ENCODE data around the gene SS18L1. TPM values are rescaled to one million over a fixed set of nuclear protein-coding genes. Genes with fewer than 3 reads are reported as not detected.

The SS18L1 gene
- total RNA-seq, 1 experiment from 2014 or later, result 34.7 TPM

DNA sequence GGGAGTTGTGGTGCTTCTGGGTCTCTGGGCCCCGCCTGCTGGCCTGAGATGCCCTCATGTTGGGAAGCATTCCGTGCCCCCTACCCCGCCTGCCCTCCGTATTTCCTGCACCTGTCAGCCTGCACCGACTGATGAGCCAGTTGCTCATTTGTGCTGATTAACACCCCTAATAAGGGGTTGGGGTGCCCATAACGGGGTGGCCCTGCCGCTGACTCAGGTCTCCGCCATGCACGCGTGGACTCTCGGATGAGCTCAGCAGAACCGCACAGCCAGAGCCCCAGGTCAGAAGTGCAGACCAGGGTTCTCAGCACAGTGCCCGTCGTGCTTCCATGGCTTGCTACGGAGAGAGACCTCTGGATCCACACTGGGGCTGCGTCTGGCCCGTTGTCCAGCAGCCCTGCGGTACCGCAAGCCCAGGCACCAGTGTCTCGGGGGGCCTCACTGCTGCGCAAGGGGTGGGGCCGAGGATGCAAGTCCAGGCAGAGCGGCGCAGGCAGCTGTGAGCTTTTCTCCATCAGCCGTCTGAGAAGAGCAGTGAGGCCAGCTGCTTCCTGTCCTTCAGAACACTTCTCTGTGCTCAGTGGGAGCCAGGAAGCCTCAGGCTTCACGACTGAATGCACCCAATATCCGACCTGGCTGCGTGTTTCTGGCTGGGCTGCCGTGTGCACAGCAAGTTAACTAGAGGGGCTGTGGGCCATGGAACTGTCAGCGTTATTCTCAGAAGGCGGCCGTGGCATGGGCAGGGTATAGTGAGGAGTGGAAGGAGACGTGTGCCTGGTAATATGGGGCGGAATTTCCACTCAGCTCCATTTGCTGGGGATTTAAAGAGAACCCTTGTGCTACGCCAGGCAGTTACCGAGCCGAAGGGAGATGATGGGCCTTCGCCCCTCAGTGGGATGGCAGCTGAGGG is 57.9 kb downstream of the SS18L1 start:
- TF ChIP-seq, protein P1, sequence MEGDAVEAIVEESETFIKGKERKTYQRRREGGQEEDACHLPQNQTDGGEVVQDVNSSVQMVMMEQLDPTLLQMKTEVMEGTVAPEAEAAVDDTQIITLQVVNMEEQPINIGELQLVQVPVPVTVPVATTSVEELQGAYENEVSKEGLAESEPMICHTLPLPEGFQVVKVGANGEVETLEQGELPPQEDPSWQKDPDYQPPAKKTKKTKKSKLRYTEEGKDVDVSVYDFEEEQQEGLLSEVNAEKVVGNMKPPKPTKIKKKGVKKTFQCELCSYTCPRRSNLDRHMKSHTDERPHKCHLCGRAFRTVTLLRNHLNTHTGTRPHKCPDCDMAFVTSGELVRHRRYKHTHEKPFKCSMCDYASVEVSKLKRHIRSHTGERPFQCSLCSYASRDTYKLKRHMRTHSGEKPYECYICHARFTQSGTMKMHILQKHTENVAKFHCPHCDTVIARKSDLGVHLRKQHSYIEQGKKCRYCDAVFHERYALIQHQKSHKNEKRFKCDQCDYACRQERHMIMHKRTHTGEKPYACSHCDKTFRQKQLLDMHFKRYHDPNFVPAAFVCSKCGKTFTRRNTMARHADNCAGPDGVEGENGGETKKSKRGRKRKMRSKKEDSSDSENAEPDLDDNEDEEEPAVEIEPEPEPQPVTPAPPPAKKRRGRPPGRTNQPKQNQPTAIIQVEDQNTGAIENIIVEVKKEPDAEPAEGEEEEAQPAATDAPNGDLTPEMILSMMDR (conservative IDR thresholded peaks at IDR 0.05; ENCODE audit: low read depth, low read length), result no peak
- TF ChIP-seq EZH2 (IDR thresholded peaks at IDR 0.05; ENCODE audit: borderline replicate concordance, low read depth, low read length, poor library complexity, severe bottlenecking), result no peak
- POLR2A ChIA-PET (ENCODE audit: low non-redundant PET), result no interaction called here

DNA sequence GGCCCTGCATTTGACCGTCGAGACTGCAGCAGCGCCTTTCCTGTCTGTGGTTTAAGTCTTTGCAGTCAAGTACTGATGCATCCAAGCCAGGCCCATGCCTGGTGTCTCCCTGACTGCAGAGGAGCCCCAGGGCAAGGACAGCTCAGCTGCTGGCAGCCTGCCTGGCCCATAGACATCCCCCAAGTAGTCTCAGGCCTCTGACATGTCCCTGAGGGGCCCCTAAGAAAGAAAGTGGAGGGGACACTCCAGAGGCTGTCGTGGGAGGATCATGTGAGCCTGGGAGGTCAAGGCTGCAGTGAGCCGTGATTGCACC is 58.5 kb downstream of the SS18L1 start:
- CTCF ChIA-PET, result no interaction called here
- Histone ChIP-seq H3K36me3 (ENCODE audit: insufficient read depth, low read length, poor library complexity, severe bottlenecking) (peaks cover 28% of the 10 kb centered on the region), H3K4me3 (ENCODE audit: low read depth, low read length, poor library complexity, severe bottlenecking) (no peak overlapping the region), H3K4me1 (ENCODE audit: insufficient read depth, low read length, poor library complexity, severe bottlenecking) (peaks cover 39% of the 10 kb centered on the region), H3K27ac (ENCODE audit: low read depth, low read length, poor library complexity, severe bottlenecking) (peak overlapping the region; percentile 71), H3K9me3 (ENCODE audit: low read depth, low read length, poor library complexity, severe bottlenecking) (no peaks in the 10 kb centered on the region), H3K27me3 (replicated peaks; ENCODE audit: insufficient read depth, low read depth, low read length, poor library complexity) (no peaks in the 10 kb centered on the region)
- DNase-seq (ENCODE audit: low spot score), result peak; percentile 61
- BruUV-seq (replicated peaks), result no TSS peak
- intact Hi-C loops (cut with micrococcal nuclease; ENCODE audit: unreplicated experiment), result no loop called here
- POLR2A ChIA-PET (ENCODE audit: low non-redundant PET), result no interaction called here
- no peak for TF ChIP-seq EZH2 (IDR thresholded peaks at IDR 0.05; ENCODE audit: borderline replicate concordance, low read depth, low read length, poor library complexity, severe bottlenecking)
- TF ChIP-seq, protein P1 (conservative IDR thresholded peaks at IDR 0.05; ENCODE audit: low read depth, low read length), result no peak

More for the DNA sequence above, 57.9 kb downstream of the SS18L1 start:
- Histone ChIP-seq H3K9me3 (ENCODE audit: low read depth, low read length, poor library complexity, severe bottlenecking) (no peaks in the 10 kb centered on the region), H3K36me3 (ENCODE audit: insufficient read depth, low read length, poor library complexity, severe bottlenecking) (peaks cover 29% of the 10 kb centered on the region), H3K27me3 (replicated peaks; ENCODE audit: insufficient read depth, low read depth, low read length, poor library complexity) (no peaks in the 10 kb centered on the region), H3K4me1 (ENCODE audit: insufficient read depth, low read length, poor library complexity, severe bottlenecking) (peaks cover 38% of the 10 kb centered on the region), H3K4me3 (ENCODE audit: low read depth, low read length, poor library complexity, severe bottlenecking) (no peak overlapping the region), H3K27ac (ENCODE audit: low read depth, low read length, poor library complexity, severe bottlenecking) (peak overlapping the region; percentile 71)
- BruUV-seq (replicated peaks), result no TSS peak
- peak; percentile 94 for DNase-seq (ENCODE audit: low spot score)
- intact Hi-C loops (cut with micrococcal nuclease; ENCODE audit: unreplicated experiment), result no loop called here
- CTCF ChIA-PET, result no interaction called here

DNA sequence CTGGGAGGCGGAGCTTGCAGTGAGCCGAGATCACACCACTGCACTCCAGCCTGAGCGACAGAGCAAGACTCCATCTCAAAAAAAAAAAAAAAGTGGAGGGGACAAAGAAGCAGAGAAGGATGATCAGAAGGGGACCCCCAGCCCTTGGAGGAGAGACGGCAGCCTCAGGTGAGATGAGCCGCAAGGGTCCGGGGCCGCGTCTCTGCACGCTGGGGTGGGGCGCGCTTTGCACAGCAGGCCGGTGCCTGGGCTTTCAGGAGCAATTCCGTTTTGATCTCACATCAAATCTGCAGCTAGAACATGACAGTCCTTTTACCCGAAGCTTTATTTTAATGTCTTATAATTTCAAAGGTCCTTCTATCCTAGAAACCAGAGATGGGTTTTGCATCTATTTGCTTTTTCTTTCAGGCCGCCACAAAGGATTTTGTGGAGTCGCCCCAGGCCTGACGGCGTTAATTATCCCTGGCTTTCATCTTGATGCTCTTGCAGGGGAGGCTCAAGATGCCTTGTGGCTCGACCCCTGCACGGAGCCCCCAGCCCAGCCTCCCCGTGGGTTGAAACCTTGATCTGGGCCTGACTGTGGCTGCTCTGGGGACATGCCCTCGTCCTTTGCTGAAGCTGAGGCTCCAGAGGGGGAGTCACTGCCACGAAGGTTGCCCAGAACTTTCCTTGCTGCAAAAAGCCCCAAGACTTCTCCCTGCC is 59.3 kb downstream of the SS18L1 start:
- peaks cover 23% of the 10 kb centered on the region for H3K36me3 ChIP-seq (ENCODE audit: insufficient read depth, low read length, poor library complexity, severe bottlenecking)
- H3K4me1 ChIP-seq (ENCODE audit: insufficient read depth, low read length, poor library complexity, severe bottlenecking), result peaks cover 46% of the 10 kb centered on the region
- no peak for DNase-seq (ENCODE audit: low spot score)
- BruUV-seq (replicated peaks), result TSS peak; percentile 46
- no peak overlapping the region for H3K4me3 ChIP-seq (ENCODE audit: low read depth, low read length, poor library complexity, severe bottlenecking)
- intact Hi-C loops (cut with micrococcal nuclease; ENCODE audit: unreplicated experiment), result no loop called here
- H3K27me3 ChIP-seq (replicated peaks; ENCODE audit: insufficient read depth, low read depth, low read length, poor library complexity), result no peaks in the 10 kb centered on the region
- POLR2A ChIA-PET (ENCODE audit: low non-redundant PET), result no interaction called here
- peak overlapping the region; percentile 71 for H3K27ac ChIP-seq (ENCODE audit: low read depth, low read length, poor library complexity, severe bottlenecking)
- TF ChIP-seq, protein P1 (conservative IDR thresholded peaks at IDR 0.05; ENCODE audit: low read depth, low read length), result no peak
- TF ChIP-seq EZH2 (IDR thresholded peaks at IDR 0.05; ENCODE audit: borderline replicate concordance, low read depth, low read length, poor library complexity, severe bottlenecking), result no peak
- CTCF ChIA-PET, result no interaction called here
- H3K9me3 ChIP-seq (ENCODE audit: low read depth, low read length, poor library complexity, severe bottlenecking), result no peaks in the 10 kb centered on the region

Measured in A673 (cell line).